Ishikawa (cell line): Measurements from ENCODE around the gene DAB1.

Source experiments
- CREB1 ChIP-seq: IDR thresholded peaks from 2 replicates; pipeline ENCODE4 v1.6.1; 2012; ENCODE audit warnings: low read depth
- EP300 ChIP-seq: IDR thresholded peaks from 2 replicates; pipeline ENCODE4 v1.6.1; 2012; ENCODE audit warnings: borderline replicate concordance
- FOXM1 ChIP-seq: IDR thresholded peaks from 2 replicates; pipeline ENCODE4 v1.6.1; 2012; ENCODE audit warnings: low read depth, borderline replicate concordance
- MAX ChIP-seq: IDR thresholded peaks from 2 replicates; pipeline ENCODE4 v1.6.1; 2012
- REST ChIP-seq: IDR thresholded peaks from 2 replicates; pipeline ENCODE4 v1.6.1; 2012; ENCODE audit warnings: low read depth, mild to moderate bottlenecking
- TAF1 ChIP-seq: IDR thresholded peaks from 2 replicates; pipeline ENCODE4 v1.6.1; 2012; ENCODE audit warnings: low read depth, mild to moderate bottlenecking
- TEAD4 ChIP-seq: IDR thresholded peaks from 2 replicates; pipeline ENCODE4 v1.6.1; 2012
- USF1 ChIP-seq: IDR thresholded peaks from 2 replicates; pipeline ENCODE4 v1.6.1; 2012
- YY1 ChIP-seq: IDR thresholded peaks from 2 replicates; pipeline ENCODE4 v1.6.1; 2012; ENCODE audit warnings: low read depth

GRCh38 chr1:57064379-57065140 is 359.3 kb downstream of the DAB1 start:
- no peak for TF ChIP-seq TEAD4
- TF ChIP-seq MAX: no peak
- no peak for TF ChIP-seq REST
- TF ChIP-seq YY1: no peak
- TF ChIP-seq USF1: no peak
- no peak for TF ChIP-seq FOXM1
- TF ChIP-seq EP300: no peak
- no peak for TF ChIP-seq CREB1
- no peak for TF ChIP-seq TAF1
